HG03175 (cell line): ENCODE data around the gene ARHGEF38.
"Not testable (repeated sequence)": the region's sequence is repeated elsewhere in the genome, so short reads cannot be mapped to it uniquely, and the experiment has no call there.

Source experiments
- ATAC-seq: cut with Tn5 transposase; IDR thresholded peaks from one replicate; pipeline ENCODE4 v1.9.1; 2021; ENCODE audit warnings: mild to moderate bottlenecking, moderate library complexity; ENCODE audit not compliant: unreplicated experiment

Gene ARHGEF38

DNA sequence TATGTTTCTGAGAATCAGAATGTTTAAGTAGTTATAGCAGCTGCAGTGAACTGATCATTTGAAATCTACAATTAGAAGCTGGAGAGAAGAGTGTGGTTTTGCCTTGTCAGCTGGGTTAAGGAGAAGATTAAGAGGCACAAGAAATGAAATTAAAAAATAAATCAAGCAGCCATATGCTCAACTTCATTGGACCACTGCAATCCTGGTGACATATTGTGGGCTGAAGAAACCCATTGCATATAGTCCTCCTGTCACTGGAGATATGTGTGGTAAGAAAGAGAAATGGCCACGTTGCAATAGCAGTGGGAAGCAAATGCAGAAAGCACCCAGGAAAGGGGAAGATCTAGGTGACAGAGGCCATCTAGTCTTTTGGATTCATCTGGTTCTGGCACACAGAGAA, 93.0 kb downstream of the ARHGEF38 start:
- ATAC-seq, result no peak

DNA sequence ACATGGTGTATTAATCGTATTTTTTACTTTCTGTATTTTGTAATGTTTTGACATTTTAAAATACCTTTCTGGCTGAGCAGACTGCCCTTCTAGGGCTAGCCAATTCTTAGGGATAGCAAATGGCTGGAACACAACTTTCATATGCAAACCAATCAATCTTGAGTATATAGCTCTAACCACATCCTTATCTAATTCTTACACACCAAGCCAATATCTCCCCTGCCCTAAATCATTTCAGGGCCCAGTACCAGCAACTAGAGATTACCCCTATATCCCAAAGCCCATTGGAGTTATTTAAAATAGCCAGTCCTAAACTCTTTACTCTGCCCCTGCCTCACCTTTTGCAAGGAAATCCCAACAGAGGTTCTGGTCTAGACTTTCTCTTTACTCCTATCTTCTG, 97.8 kb downstream of the ARHGEF38 start:
- ATAC-seq, result no peak

DNA sequence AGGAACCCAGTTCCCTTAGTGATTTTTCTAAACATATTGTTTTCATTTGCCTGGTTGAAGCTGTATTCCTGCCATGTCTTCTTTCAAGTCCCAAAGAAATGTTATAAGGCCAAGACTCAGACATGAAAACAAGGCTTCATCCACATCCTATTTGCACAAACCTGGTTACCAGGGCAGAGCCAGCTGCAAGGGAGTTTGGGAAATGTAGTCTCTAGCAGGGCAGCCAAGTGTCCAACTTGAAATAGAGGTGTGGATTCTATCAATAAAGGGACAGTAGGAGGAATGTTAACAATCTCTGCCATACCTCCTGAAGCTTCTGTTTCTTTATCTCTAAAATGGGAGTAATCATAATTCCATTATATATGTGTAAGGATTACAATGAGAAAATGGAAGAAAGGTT, 99.5 kb downstream of the ARHGEF38 start:
- ATAC-seq, result no peak

DNA sequence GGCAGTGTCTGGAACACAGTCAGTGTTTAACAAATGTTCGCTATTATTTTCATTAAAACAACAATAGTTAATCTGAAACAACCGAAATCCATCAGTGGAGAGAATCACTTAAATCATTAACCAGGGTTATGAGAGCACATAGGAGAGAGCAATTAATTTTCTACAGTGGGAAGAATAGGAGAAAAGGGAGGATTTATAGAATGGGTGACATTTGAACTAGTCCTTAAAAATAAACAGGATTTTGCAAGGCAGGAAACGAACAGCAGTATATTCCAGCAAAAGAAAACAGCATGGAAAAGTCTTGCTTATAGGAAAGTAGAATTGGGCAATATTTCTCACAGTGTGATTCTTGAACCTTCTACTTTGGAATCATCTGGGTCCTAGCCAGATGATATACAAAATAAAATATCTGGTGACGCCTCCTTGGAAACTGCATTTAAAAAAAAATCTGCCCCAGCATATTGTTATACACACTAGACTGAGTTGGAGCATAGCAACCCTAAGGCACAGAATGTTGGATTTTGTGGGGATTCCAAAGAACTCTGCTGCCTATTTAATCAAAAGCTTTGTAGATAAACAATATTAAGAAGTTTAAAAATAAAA, 100.0 kb downstream of the ARHGEF38 start:
- ATAC-seq, result no peak

DNA sequence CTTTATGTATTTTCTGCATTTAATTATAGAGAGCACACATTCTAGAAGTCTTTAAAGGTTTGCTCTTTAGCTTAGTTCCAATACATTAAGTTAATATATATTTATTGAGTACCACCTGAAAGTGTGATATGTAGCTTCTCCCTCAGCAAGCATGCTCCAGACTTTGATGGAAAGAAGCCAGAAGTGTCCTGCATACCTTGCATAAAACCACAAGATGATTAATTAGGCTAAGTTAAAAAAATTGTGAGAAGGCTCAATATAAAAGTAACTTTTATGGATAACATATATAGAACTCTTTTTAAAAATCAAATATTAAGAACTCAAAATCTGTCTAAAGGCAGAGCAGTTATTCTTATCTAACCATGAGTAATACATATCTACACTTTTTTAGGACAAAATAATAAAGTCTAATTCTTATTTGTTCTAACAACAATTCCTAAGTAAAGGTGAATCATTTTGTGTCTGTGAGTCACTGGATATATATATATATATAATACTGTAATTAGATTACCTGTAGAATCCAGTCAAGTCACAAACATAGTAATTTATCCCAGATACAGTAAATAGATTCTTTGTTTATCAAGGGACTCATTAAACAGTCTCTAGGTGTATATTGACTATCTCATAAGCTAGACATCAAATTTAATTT, 104.8 kb downstream of the ARHGEF38 start:
- ATAC-seq, result no peak

DNA sequence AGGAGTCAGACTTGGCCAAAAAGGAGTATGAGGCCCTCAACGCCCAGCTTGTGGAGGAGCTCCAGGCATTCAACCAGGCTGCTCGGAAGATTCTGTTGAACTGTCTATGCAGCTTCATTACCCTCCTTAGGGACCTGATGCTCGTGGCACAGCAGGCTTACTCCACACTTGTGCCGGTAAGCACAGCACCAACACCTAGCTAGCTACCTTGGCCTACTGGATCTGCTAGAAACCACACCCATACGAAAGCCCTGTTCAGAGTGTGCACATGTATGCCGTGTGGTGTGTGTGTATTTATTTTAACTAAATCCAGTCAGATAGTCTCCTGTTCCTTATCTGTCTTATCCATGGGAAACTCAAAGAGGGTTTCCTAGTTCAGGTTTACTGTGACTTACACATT, 106.8 kb downstream of the ARHGEF38 start:
- no peak for ATAC-seq

DNA sequence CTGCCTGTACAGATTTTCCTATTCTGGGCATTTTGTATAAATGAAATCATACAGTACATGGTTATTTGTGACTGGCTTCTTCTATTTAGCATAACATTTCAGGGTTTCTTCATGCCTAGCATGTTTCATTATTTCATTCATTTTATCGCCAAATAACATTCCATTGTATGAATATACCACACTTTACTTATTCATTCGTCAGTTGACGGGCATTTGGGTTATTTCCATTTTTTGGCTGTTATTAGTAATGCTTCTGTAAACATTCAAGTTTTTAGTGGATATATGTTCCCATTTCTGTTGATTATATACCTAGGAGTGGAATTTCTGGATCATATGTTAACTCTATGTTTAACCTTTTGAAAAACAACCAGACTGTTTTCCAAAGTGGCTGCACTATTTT, 108.6 kb downstream of the ARHGEF38 start:
- ATAC-seq, result no peak

DNA sequence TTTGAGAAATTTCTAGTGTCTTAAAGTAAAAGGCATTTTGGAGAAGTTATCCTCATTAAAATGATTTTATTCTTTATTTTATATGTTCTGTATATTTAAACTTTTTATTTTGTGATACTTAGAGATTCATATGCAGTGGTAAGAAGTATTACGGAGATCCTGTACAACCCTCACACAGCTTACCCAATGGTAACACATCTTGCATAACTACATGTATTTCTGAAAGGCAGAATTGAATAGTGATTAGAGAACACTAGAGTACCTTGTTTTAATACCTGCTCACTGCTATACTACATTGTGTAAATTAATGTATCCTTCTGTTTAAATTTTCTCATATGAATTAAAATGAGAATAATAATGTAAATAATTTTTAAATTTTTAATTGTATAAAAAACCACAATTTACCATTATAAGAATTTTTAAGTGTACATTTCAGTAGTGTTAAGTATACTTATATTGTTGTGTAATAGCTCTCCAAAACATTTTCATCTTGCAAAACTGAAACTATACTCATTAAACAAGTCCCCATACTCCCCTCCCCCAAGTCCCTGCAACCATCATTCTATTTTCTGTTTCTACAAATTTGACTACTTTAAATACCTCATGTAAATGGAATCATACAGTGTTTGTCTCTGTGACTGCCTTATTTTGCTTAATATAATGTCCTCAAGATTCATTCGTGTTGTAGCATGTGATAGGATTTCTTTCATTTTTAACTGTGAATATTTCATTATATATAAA, 110.7 kb downstream of the ARHGEF38 start:
- no peak for ATAC-seq

DNA sequence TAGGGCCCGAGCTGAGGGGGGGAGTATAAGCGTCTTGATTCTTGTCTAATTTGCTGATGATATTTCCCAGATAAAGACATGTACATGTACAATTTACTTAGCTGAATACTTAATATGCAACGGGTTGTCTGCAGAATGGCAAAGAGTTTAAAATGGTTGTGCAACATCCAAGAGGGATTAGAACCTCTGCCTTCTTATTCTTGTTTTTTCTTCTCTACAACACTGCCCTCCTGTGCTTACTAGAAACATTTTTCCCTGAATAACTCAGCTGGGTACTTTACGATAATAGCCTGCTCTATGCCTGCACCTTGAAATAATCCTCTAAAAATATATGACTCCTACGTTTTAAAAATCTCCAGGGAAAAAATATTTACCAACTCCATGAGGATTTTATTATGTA, 114.3 kb downstream of the ARHGEF38 start:
- ATAC-seq, result no peak

DNA sequence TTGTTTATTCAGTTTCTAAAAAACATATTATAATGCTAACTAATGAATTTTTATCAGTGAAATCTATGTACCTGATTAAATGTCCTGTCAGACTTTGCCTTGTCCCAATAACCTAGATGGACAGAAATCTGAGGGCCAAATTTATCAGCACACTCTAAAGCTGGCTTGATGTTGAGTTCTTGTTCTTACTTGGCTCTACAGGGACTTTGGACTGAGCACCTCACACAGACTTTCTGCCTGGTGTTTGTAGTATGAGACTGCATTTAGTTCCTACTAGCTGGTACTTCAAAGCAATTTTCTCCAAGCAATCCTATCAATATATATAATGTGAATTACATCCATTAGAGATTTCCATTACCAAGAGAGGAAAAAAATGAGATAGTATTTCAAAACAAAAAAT, 118.3 kb downstream of the ARHGEF38 start:
- no peak for ATAC-seq

DNA sequence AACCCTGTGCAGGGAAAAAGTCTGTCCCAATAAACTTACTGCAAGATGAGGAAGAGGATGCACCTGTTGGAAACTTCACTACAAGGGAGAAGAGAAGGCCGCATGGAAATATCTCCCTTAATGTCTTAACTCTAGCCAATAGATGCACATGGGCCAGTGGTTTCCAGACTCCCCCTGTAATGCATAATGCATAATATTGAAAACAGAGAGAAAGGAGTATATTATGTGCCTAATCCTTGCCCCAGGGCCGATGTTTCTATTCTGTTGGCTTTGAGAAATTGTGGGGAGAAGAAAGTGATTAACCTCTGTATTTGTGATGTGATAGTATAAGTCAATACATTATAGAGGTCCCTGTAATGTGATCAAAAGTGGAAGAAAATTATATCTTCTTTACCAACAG, 118.9 kb downstream of the ARHGEF38 start:
- no peak for ATAC-seq

DNA sequence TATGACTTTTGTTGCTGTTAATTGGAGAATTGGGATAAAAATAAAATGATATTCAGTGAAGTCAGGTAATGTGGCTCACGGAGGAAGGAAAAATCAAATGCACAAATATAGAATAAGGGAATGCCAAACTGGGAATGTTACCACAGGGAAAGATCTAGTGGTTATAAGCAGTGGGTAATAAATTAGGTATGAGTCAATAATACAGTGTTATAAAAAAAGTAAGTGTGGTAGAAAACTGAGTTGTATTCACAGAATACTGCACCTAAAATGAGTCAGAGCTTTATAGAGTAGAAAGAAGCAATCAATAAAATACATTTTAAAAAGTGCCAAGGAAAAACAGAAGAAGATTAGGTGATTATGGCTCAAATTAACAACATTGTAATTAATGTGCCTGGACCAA, 121.6 kb downstream of the ARHGEF38 start:
- no peak for ATAC-seq

DNA sequence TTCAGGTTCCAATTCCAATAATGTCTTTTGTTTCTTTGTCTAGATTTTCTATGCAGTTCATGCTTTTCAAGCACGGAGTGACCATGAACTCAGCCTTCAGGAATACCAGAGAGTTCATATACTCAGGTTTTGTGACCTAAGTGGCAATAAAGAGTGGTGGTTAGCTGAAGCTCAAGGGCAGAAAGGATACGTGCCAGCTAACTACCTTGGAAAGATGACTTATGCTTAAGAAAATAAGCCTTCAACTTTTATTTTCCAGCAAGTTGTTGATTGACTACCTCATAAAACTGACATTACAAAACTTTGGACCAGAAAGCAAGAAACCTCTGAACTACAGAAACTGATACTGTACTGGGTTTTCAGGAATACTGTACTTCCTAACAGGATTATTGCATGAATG, 125.3 kb downstream of the ARHGEF38 start:
- ATAC-seq, result no peak

DNA sequence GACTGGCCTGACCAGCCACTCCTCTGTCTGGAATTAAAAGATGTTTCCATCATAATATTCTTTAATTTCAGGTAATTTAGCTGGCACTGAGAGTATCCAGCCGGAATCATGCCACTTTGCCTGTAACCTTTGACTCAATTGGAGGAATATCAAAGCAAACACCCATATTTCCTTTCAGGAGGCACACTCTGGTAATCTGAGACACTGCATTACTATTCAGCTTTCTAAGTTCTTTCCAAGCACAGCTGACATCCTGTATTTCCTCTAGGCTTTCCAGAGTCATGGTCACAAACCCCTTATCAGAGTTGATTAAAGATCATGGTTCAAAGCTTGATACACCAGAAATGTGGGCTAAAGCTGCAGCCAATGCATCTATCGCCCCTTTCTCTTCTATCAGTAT, 126.8 kb downstream of the ARHGEF38 start:
- ATAC-seq, result no peak

DNA sequence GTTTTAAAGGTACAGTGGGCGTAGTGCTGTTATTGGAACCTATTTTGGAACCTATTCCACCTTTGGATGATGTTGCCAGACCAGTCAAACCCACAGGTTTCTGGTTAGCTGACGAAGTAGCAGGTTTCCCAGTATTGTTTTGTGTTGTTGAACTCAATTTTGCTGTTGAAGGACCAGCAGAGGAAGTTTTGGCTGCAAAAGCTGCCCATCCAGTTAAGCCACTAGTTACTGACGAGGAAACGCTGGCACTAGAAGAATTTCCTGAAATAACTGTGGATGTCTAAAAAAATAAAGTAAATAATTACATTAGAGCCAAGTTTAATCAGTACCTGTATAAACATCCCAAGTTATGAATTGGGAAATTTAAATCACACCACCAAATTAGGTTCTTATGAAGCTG, 130.6 kb downstream of the ARHGEF38 start:
- no peak for ATAC-seq

DNA sequence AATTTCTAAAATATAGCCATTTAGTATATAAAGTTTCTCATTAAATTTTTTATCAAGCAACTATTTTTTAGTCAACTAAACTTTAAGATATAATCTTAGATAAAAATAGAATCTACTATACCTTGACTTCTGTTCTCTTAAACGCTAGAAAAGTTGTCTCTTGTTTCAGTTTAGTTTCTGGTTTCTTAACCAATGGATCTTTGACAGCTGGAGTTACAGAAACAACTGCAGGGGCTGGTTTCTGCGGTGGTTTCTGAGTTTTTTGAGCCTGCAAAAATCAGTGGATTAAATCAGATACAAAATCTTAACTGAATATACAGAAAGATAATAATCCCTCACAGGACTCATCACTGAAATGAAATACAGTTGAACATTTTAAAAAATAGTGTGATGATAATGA, 134.2 kb downstream of the ARHGEF38 start:
- ATAC-seq, result no peak

DNA sequence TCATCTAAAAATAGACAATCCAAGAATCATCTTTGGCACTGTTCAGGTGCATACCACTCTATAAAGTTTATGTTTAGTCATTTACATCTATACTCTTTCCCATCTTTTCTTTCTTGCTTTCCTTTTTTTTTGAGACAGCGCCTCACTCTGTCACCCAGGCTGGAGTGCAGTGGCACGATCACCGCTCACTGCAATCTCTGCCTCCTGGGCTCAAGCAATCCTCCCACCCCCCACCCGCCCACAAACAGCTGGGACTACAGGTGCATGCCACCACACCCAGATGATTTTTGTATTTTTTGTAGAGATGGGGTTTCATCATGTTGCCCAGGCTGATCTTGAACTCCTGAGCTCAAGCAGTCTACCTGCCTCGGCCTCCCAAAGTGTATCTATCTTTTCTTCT, 142.4 kb downstream of the ARHGEF38 start:
- ATAC-seq, result not testable (repeated sequence)

DNA sequence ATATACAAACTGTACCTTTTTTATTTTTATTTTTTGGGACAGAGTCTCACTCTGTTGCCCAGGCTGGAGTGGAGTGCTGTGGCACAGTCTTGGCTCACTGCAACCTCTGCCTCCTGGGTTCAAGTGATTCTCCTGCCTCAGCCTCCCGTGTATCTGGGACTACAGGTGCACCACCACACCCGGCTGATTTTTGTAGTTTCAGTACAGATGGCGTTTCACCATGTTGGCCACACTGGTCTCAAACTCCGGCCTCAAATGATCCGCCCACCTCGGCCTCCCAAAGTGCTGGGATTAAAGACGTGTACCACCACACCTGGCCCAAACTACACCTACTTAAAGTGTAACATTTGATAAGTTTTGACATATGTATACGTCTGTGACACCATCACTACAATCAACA, 143.4 kb downstream of the ARHGEF38 start:
- not testable (repeated sequence) for ATAC-seq

DNA sequence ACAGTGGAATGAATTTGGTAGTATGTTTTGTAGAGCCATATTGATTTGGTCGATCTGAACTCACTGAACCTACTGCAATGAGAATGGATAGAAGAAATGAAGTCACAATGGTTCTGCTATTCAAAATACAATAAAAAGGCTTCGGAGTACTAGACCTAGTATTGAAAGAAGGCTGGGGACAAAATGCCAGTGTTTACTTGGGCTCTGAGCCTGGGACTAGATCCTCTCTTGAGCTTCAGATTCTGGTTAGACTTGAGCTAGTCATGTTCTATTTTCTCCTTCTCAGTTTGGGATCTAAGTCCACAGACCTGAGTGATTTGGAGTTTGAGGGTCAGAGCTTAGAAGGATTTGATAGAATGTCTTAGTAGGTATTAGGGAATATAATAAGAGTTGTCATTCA, 146.2 kb downstream of the ARHGEF38 start:
- ATAC-seq, result no peak

DNA sequence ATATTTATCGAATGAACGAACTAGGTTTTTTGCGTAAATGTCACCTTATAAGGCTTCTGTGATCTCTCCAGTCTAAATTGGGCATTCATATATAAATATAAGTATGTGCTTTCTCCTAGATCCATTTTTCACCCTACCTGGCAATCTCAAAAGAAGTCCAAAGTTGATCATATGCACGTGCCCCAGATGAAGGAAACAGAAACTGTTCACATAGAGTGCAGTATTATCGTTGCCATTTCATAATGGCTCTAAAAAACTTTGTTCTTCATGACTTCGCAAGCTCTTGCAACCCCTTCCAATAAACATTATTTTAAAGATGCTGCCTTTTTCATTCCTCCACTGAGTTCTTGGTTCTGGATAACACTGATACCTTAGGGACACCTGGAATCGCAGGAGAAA, 155.4 kb downstream of the ARHGEF38 start:
- no peak for ATAC-seq

DNA sequence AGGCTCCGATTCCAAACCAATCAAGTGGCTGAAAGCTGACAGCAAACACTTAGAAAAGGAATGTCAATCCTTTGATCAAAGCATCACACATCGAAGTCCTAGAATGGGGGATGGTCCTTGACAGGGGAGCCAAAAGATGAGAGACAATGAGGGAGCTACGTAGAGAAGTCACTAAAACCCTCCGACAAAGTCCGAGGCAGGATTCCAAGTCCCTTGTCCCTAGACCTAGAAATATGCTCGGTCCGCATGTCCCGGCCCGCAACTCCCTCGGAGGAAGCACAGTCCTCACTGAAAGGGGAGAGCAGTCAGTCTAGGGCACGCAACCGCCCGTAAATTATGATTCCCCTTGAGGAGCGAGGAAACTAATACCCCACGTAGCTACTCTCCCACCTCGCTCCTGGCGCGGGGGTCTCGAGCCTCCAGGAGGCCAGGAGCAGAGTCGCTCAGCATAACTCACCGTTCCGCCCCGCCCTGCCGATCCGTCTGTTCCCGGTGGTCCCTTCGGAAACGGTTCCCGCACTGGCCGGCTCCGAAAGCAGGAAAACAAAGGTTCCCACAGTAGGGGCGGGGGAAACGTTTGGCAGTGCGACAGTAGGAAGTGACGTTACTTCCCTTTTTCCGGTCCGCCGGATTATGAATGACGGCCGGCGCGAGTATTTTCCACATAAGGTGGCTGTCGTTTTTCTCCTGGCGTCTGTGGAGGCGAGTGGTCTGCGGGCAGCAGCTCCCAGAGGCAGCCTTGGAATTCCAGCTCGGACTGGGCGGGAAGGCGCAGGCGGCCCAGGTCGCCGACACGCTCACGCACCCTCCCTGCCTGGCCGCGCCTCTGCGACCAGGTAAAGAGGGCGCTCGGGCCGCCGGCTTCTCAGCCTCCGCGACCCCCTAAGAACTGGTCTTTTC, 156.0 kb downstream of the ARHGEF38 start, which contains the start of the genes GSTCD and INTS12:
Gene GSTCD (plus strand): TSS at position 604 of the 900 bp plus-strand sequence. CDS start 8,830 bp downstream, outside the sequence.
Gene INTS12 (minus strand): TSS at position 509 of the 900 bp plus-strand sequence. CDS start 8,684 bp downstream, outside the sequence.
- peak; percentile 81 for ATAC-seq
